ENCODE data around the gene ITPA. TPM values are rescaled to one million over a fixed set of nuclear protein-coding genes. Genes with fewer than 3 reads are reported as not detected.

The ITPA gene
- total and polyA plus RNA-seq, 2 of the 13 experiments (the other 11 are each of a cell fraction or from before 2014, with no cell fraction given), result 60.1 to 103 TPM

- TF ChIP-seq ZNF362 (CRISPR knock-in tag; IDR thresholded peaks at IDR 0.05; ENCODE audit: borderline replicate concordance) (0 out of 2 replicates have a peak, but pooled peaks have one; percentile 29), BRD4 (CRISPR knock-in tag; IDR thresholded peaks at IDR 0.05) (no peak), ONECUT2 (CRISPR knock-in tag; IDR thresholded peaks at IDR 0.05) (no peak), ZNF446 (CRISPR knock-in tag; IDR thresholded peaks at IDR 0.05) (no peak), ZNF598 (CRISPR knock-in tag; IDR thresholded peaks at IDR 0.05; ENCODE audit: borderline replicate concordance) (no peak), AGO2 (optimal IDR thresholded peaks at IDR 0.05; ENCODE audit: low read depth, low read length) (peak; percentile 83), DZIP1 (CRISPR knock-in tag; IDR thresholded peaks at IDR 0.05) (peak; percentile 35; the same call in 1 of the 2 replicates), ZNF567 (CRISPR knock-in tag; IDR thresholded peaks at IDR 0.05; ENCODE audit: borderline replicate concordance) (0 out of 2 replicates have a peak, but pooled peaks have one; percentile 14), NFAT5 (CRISPR knock-in tag; IDR thresholded peaks at IDR 0.05) (0 out of 2 replicates have a peak, but pooled peaks have one; percentile 18), JUNB (CRISPR knock-in tag; IDR thresholded peaks at IDR 0.05; ENCODE audit: borderline replicate concordance) (no peak), ZBTB25 (CRISPR knock-in tag; IDR thresholded peaks at IDR 0.05) (no peak), ZMAT3 (CRISPR knock-in tag; conservative IDR thresholded peaks at IDR 0.05) (0 out of 2 replicates have a peak, but pooled peaks have one; percentile 5), ZNF879 (CRISPR knock-in tag; IDR thresholded peaks at IDR 0.05) (0 out of 2 replicates have a peak, but pooled peaks have one; percentile 6), MEIS2 (CRISPR knock-in tag; IDR thresholded peaks at IDR 0.05) (peak; percentile 36; the same call in 1 of the 2 replicates), AKAP8 (CRISPR knock-in tag; IDR thresholded peaks at IDR 0.05) (no peak), KMT2A (CRISPR knock-in tag; IDR thresholded peaks at IDR 0.05) (0 out of 2 replicates have a peak, but pooled peaks have one; percentile 34), GLI4 (CRISPR knock-in tag; IDR thresholded peaks at IDR 0.05; ENCODE audit: borderline replicate concordance) (0 out of 2 replicates have a peak, but pooled peaks have one; percentile 74), ETV6 (CRISPR knock-in tag; conservative IDR thresholded peaks at IDR 0.05) (0 out of 2 replicates have a peak, but pooled peaks have one; percentile 37)
Observed at GRCh38 chr20:3221398-3222226, 12.3 kb downstream of the ITPA start (continued).

Measured in HepG2 (cell line).